Mesothelial cell of epicardium (in vitro differentiated cells): ENCODE data around the gene COL23A1. TPM values are rescaled to one million over a fixed set of nuclear protein-coding genes. Genes with fewer than 3 reads are reported as not detected.

Source experiments
- DNase-seq, 2 experiments: peaks; one replicate each; pipeline ENCODE4 v3.0.0; 2021; ENCODE audit warnings: low spot score in 2 of 2; ENCODE audit not compliant: unreplicated experiment in 2 of 2
- H3K27ac Mint-ChIP-seq: 2 replicates; pipeline ENCODE4 v1.8.0; 2021; ENCODE audit warnings: mixed read lengths
- H3K27me3 Mint-ChIP-seq: 2 replicates; pipeline ENCODE4 v1.8.0; 2021; ENCODE audit warnings: low read depth, mixed read lengths
- H3K36me3 Mint-ChIP-seq: 2 replicates; pipeline ENCODE4 v1.8.0; 2021; ENCODE audit warnings: mixed read lengths
- H3K4me1 Mint-ChIP-seq: 2 replicates; pipeline ENCODE4 v1.8.0; 2021; ENCODE audit warnings: mixed read lengths
- H3K4me3 Mint-ChIP-seq: 2 replicates; pipeline ENCODE4 v1.8.0; 2021; ENCODE audit warnings: mild to moderate bottlenecking, moderate library complexity, mixed read lengths
- H3K9me3 Mint-ChIP-seq: 2 replicates; pipeline ENCODE4 v1.8.0; 2021; ENCODE audit warnings: mixed read lengths
- CTCF ChIP-seq: fragments of 200-600 bp; sonication (generic); IDR thresholded peaks from one replicate; pipeline ENCODE4 v1.5.0; 2021; ENCODE audit warnings: antibody characterized with exemption; ENCODE audit not compliant: unreplicated experiment
- total RNA-seq: library from RNA; stranded (reverse); gene quantifications from 3 replicates; pipeline ENCODE4 v1.2.1, GENCODE V29; 2021

The COL23A1 gene
- total RNA-seq, 1 donor from 2014 or later: 13.6 TPM

- no peak overlapping the region for H3K27ac Mint-ChIP-seq
- H3K9me3 Mint-ChIP-seq: peaks cover 10% of the 10 kb centered on the region
- peaks cover 29% of the 10 kb centered on the region for H3K27me3 Mint-ChIP-seq
- no peaks in the 10 kb centered on the region for H3K36me3 Mint-ChIP-seq
- no peak for DNase-seq
- TF ChIP-seq CTCF: no peak
- H3K4me3 Mint-ChIP-seq: no peak overlapping the region
- no peaks in the 10 kb centered on the region for H3K4me1 Mint-ChIP-seq
These were observed 75.3 kb downstream of the COL23A1 start for GRCh38 chr5:178514851-178515418.

DNA sequence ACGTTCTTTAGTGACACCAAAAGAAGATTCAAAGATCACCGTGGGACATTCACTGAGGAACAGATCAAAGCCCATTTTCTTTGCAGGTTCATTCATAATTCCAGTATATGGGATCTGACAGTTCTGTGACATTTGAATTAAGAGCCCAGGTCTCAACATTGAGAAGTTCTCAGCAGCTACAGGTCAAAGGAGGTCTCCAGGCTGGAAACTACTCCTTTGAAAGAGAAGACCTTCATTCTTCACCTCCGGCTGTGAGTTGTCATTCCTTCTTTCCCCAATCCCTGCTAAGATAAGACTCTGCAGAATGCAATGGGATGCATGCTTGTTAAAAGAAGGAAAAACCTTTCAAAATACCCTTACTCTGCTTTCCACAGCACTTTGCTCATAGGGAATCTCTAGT, 79.0 kb downstream of the COL23A1 start:
- Mint-ChIP-seq H3K27ac (no peak overlapping the region), H3K27me3 (peaks cover 25% of the 10 kb centered on the region)
- TF ChIP-seq CTCF: no peak

DNA sequence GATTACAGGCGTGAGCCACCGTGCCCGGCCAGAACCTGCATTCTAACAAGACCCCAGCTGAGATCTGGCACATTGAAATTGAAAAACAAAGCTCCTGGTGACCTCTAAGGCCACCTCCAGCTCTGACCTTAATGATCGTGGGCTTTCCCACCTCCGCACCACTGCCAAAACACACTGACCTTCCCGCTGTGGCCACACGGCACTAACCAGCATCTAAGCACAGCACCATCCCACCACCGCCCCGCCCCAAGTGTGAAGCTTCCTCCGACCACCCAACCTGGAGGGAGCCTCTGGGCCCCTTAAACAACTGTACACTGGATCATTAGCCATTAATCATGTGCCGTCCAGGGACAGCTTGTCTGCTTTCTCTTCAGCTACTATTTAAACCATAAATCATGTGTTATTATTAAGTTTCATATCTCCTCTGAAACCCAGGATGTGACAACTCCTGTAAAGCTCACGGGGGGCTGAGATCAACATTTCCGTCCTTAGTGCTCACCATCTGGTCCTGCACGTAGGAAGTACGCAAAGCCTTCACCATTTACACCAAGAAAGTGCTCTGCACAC, 80.6 kb downstream of the COL23A1 start:
- Mint-ChIP-seq H3K9me3 (peaks cover 29% of the 10 kb centered on the region), H3K27ac (no peak overlapping the region), H3K27me3 (peaks cover 15% of the 10 kb centered on the region), H3K4me1 (no peaks in the 10 kb centered on the region), H3K36me3 (peaks cover 2% of the 10 kb centered on the region), H3K4me3 (no peak overlapping the region)
- TF ChIP-seq CTCF: no peak
- DNase-seq: no peak

More for the DNA sequence above, 79.0 kb downstream of the COL23A1 start:
- H3K9me3 Mint-ChIP-seq: peaks cover 29% of the 10 kb centered on the region
- H3K36me3 Mint-ChIP-seq: peaks cover 2% of the 10 kb centered on the region
- no peaks in the 10 kb centered on the region for H3K4me1 Mint-ChIP-seq
- H3K4me3 Mint-ChIP-seq: no peak overlapping the region
- DNase-seq: no peak

DNA sequence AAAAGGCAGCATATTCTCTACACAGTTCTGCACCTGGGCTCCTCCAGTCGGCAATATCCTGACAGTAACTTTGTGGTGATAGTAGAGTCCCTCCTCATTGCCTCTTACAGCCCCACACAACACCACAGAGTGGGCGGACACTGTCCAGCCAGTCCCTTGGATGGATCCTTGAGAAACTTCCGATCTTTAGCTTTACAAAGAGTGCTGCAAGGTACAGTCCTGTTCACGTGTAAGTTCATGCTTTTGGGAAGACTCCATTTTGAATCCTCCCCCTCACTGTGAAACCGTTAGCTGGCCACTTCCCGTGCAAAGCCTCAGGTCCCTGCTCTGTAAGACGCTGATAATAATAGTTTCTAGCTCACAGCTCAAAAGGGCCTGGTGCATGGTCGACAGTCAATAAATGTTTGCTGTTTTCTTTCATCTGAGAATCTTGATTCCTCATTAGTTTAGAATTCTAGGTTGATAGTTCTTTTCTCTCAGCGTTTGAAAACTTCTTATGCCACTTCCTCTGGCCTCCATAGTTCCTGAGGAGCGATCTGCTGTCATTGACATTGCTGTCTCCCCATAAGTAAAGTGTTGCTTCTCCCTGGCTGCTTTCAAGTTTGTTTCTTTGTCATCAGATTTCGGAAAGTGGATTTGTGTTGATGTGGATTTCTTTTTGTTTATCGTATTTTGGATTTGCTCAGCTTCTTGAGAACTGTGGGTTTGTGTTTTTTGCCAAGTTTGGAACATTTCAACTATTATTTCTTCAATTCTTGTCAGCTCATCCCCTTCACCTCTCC, 82.9 kb downstream of the COL23A1 start:
- H3K27me3 Mint-ChIP-seq: peaks cover 7% of the 10 kb centered on the region
- H3K27ac Mint-ChIP-seq: no peak overlapping the region
- peaks cover 25% of the 10 kb centered on the region for H3K9me3 Mint-ChIP-seq
- H3K4me1 Mint-ChIP-seq: no peaks in the 10 kb centered on the region
- TF ChIP-seq CTCF: no peak
- DNase-seq: no peak
- H3K4me3 Mint-ChIP-seq: no peak overlapping the region
- H3K36me3 Mint-ChIP-seq: peaks cover 2% of the 10 kb centered on the region

- Mint-ChIP-seq H3K27ac (no peak overlapping the region), H3K36me3 (peaks cover 2% of the 10 kb centered on the region), H3K27me3 (no peaks in the 10 kb centered on the region), H3K4me1 (no peaks in the 10 kb centered on the region), H3K9me3 (peaks cover 29% of the 10 kb centered on the region), H3K4me3 (no peak overlapping the region)
- DNase-seq: no peak
- TF ChIP-seq CTCF: no peak
These were observed 84.4 kb downstream of the COL23A1 start for GRCh38 chr5:178505639-178506407.
